Smooth muscle cell (in vitro differentiated cells): ENCODE data around the gene F12. TPM values are rescaled to one million over a fixed set of nuclear protein-coding genes. Genes with fewer than 3 reads are reported as not detected.

Source experiments
- DNase-seq: peaks from one replicate; lab custom pipeline; 2025; ENCODE audit not compliant: unreplicated experiment; lab: John Stamatoyannopoulos, UW
- H2AFZ ChIP-seq: fragments of 200-600 bp; sonication (generic); 2 replicates; pipeline ENCODE4 v1.6.0; 2016; ENCODE audit warnings: antibody characterized with exemption, low read depth, mild to moderate bottlenecking
- H3F3A ChIP-seq: fragments of 200-600 bp; sonication (generic); 2 replicates; pipeline ENCODE4 v1.6.0; 2017; ENCODE audit warnings: antibody characterized with exemption, low read depth
- H3K27ac ChIP-seq: fragments of 200-600 bp; sonication (generic); 2 replicates; pipeline ENCODE4 v1.5.1; 2016; ENCODE audit warnings: low read depth, mild to moderate bottlenecking
- H3K27me3 ChIP-seq: fragments of 200-600 bp; sonication (generic); 2 replicates; pipeline ENCODE4 v1.6.1; 2016; ENCODE audit warnings: low read depth, mild to moderate bottlenecking
- H3K36me3 ChIP-seq: fragments of 200-600 bp; sonication (generic); 2 replicates; pipeline ENCODE4 v1.5.1; 2016; ENCODE audit warnings: low read depth
- H3K4me1 ChIP-seq: fragments of 200-600 bp; sonication (generic); 2 replicates; pipeline ENCODE4 v1.5.1; 2016; ENCODE audit warnings: low read depth
- H3K4me2 ChIP-seq: fragments of 200-600 bp; sonication (generic); 2 replicates; pipeline ENCODE4 v1.6.0; 2016; ENCODE audit warnings: mild to moderate bottlenecking
- H3K4me3 ChIP-seq: fragments of 200-600 bp; sonication (generic); 2 replicates; pipeline ENCODE4 v1.5.1; 2016; ENCODE audit warnings: mild to moderate bottlenecking
- H3K79me2 ChIP-seq: fragments of 200-600 bp; sonication (generic); 2 replicates; pipeline ENCODE4 v1.6.0; 2016; ENCODE audit warnings: low read depth, mild to moderate bottlenecking
- H3K9ac ChIP-seq: fragments of 200-600 bp; sonication (generic); 2 replicates; pipeline ENCODE4 v1.6.0; 2016; ENCODE audit warnings: low read depth
- H3K9me3 ChIP-seq: fragments of 200-600 bp; sonication (generic); replicated peaks from 2 replicates; pipeline ENCODE4 v1.5.1; 2016; ENCODE audit warnings: low read depth
- H4K20me1 ChIP-seq: fragments of 200-600 bp; sonication (generic); 2 replicates; pipeline ENCODE4 v1.6.0; 2016; ENCODE audit warnings: low read depth
- WGBS: methylation state at CpG from one replicate; pipeline ENCODE4 v1.1.7; 2016; ENCODE audit warnings: low lambda C conversion rate; 5-methylcytosine and 5-hydroxymethylcytosine counted together
- polyA plus RNA-seq: library from polyadenylated mRNA; unstranded; fragments of >200 nt; fragmentation: Nextera tagmentation; extraction: Ambion mirVana; gene quantifications from 2 replicates; pipeline ENCODE4 v1.2.1, GENCODE V29; 2016
- total RNA-seq: library from RNA; depleted of rRNA; stranded (reverse); fragments of >200 nt; gene quantifications from 2 replicates; pipeline ENCODE4 v1.2.3, GENCODE V29; 2014
- TF ChIP-seq, protein P1 (sequence below): fragments of 200-600 bp; sonication (generic); IDR thresholded peaks from 2 replicates; pipeline ENCODE4 v1.5.1; 2017; ENCODE audit warnings: borderline replicate concordance, mild to moderate bottlenecking, antibody characterized with exemption; ENCODE audit not compliant: insufficient read depth, poor library complexity, severe bottlenecking

Gene F12
- total and polyA plus RNA-seq, 2 experiments from 2014 or later, result 3.6 to 15.0 TPM

DNA sequence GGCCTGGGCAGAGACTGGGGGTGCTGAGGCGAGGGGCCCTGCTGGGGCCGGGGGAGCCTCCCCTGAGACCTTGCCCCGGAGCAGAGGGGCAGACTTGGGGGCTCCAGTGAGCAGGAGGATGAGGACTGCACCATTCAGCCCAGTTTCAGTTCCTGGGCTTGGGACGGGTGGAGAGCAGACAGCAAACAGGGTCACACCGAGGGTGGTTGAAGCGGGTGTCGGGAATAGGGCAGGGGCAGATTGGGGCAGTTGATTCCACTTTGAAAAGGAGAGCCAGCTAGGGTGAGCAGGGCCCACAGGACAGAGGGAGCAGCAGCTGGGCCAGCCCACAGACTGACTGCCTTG lies 21.6 kb upstream of the F12 start:
- Histone ChIP-seq H2AFZ (no peak overlapping the region), H3K9me3 (no peaks in the 10 kb centered on the region), H3K9ac (no peak overlapping the region), H3K4me3 (no peak overlapping the region), H3K4me2 (no peak overlapping the region), H4K20me1 (peaks cover 22% of the 10 kb centered on the region), H3K27me3 (no peaks in the 10 kb centered on the region), H3K36me3 (no peaks in the 10 kb centered on the region), H3K4me1 (peaks cover 7% of the 10 kb centered on the region), H3K27ac (no peak overlapping the region), H3K79me2 (peaks cover 15% of the 10 kb centered on the region), H3F3A (no peaks in the 10 kb centered on the region)
- TF ChIP-seq, protein P1, sequence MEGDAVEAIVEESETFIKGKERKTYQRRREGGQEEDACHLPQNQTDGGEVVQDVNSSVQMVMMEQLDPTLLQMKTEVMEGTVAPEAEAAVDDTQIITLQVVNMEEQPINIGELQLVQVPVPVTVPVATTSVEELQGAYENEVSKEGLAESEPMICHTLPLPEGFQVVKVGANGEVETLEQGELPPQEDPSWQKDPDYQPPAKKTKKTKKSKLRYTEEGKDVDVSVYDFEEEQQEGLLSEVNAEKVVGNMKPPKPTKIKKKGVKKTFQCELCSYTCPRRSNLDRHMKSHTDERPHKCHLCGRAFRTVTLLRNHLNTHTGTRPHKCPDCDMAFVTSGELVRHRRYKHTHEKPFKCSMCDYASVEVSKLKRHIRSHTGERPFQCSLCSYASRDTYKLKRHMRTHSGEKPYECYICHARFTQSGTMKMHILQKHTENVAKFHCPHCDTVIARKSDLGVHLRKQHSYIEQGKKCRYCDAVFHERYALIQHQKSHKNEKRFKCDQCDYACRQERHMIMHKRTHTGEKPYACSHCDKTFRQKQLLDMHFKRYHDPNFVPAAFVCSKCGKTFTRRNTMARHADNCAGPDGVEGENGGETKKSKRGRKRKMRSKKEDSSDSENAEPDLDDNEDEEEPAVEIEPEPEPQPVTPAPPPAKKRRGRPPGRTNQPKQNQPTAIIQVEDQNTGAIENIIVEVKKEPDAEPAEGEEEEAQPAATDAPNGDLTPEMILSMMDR, result no peak
- WGBS, result 93% methylated on average over 7 of the region's 7 CpGs
- DNase-seq, result no peak

DNA sequence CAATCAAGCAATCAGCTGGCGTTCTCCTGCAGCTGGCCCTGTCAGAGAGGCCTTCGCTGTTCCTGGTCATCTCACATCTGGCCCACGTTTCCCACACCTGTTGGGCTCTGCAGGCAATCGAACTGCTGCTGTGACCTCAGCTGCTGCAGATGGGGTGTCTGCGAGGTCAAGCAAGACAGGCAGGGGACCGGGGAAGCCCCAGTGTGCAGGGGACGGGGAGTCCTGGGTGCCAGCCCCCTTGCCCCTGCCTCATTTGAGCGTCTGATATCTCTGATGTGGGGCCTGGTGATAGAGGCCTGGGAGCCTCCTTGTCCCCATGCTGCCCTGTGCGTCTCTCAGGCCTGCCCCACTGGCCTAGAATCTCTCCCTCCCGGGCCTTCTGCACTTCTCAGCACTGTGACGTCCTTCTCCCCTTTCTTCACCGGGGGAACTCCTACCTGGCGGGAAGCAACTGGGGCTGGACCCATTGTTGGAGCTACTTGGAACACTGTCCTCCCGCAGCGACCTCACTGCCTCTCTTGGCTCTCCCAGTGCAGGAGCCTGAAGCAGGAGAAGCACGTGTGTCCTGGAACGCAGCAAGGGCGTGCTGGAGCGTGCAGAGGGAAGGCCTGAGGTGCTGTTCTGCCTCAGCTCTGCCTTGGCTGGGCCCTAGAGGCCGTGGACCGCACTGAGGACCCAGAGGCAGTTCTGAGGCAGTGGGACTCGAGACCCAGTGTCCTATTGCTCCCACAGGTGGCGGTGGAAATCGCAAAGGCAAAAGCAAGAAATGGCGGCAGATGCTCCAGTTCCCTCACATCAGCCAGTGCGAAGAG lies 21.0 kb upstream of the F12 start:
- Histone ChIP-seq H4K20me1 (peaks cover 22% of the 10 kb centered on the region), H3F3A (no peaks in the 10 kb centered on the region), H3K27ac (no peak overlapping the region), H3K4me1 (peaks cover 11% of the 10 kb centered on the region), H3K36me3 (no peaks in the 10 kb centered on the region), H3K4me3 (no peak overlapping the region), H3K9me3 (no peaks in the 10 kb centered on the region), H3K4me2 (no peak overlapping the region), H3K9ac (no peak overlapping the region), H2AFZ (no peak overlapping the region), H3K79me2 (peaks cover 15% of the 10 kb centered on the region), H3K27me3 (no peaks in the 10 kb centered on the region)
- TF ChIP-seq, protein P1, result no peak
- WGBS, result 92% methylated on average over 26 of the region's 26 CpGs
- no peak for DNase-seq

DNA sequence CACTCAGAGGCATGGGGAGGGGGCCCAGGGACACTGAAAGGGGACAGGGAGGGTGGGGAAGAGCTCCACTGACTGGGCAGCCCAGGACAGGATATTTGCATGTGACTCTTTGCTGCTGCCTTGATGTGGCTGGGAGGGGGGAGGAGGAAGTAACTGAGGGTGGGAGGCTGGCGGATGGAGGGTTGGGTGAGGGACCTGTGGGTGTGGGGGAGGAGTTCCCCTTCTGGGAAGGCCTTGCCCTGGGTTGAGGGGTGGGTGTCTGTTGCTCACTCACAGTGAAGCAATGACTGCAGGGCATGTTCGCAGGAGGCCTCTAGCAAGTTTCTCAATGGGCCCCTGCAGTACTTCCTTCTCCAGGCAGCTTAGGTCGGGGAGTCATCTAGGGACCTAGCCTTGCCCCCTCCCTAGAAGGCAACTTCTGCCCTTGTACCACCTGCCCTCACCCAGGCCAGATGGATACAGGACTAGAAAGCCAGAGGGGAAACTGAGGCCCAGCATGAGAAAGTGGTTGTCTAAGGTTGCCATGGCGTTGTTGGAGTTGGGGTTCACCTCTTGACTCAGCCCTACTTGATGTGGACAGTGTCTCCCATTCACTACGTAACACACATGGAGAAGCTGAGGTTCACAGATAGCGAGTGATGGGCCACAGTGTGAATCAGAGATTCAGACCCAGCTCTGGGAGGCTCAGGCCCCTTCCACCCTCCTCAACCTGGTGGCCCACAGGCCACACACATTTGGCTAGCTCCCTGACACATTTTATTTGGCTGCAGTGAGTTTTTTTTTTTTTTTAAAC lies 20.1 kb upstream of the F12 start:
- Histone ChIP-seq H3K9ac (no peak overlapping the region), H3K4me3 (no peak overlapping the region), H3K4me1 (peaks cover 11% of the 10 kb centered on the region), H3K79me2 (peaks cover 15% of the 10 kb centered on the region), H3K36me3 (no peaks in the 10 kb centered on the region), H3K27me3 (no peaks in the 10 kb centered on the region), H3K4me2 (no peak overlapping the region), H3K27ac (no peak overlapping the region), H3F3A (no peaks in the 10 kb centered on the region), H4K20me1 (peaks cover 22% of the 10 kb centered on the region), H2AFZ (no peak overlapping the region), H3K9me3 (no peaks in the 10 kb centered on the region)
- WGBS, result 82% methylated on average over 5 of the region's 6 CpGs
- no peak for DNase-seq
- TF ChIP-seq, protein P1, result no peak
